Panc1 (cell line): Measurements from ENCODE around the gene EHBP1. TPM values are rescaled to one million over a fixed set of nuclear protein-coding genes. Genes with fewer than 3 reads are reported as not detected.

Experiments used
- ATAC-seq: fragments of 200-7000 bp; cut with Tn5 transposase; 2 replicates; pipeline ENCODE4 v1.9.1; 2020; ENCODE audit warnings: mild to moderate bottlenecking, moderate library complexity
- BruUV-seq: library from RNA; stranded (reverse); fragments of 400-500 nt; replicated peaks from 2 replicates; lab custom pipeline; 2021; lab: Mats Ljungman, UMichigan
- CTCF ChIA-PET: fragments of 300-600 bp; sonication (Branson Sonifier 250); formaldehyde crosslinking; loops from one replicate; lab custom pipeline; 2022; ENCODE audit warnings: antibody characterized with exemption; lab: Charles Lee
- POLR2A ChIA-PET: fragments of 300-600 bp; sonication (Branson Sonifier 250); formaldehyde crosslinking; loops from one replicate; lab custom pipeline; 2022; ENCODE audit warnings: antibody characterized with exemption; lab: Charles Lee
- DNase-seq: peaks from one replicate; pipeline ENCODE4 v3.0.0-alpha.2; 2010; ENCODE audit warnings: low read depth, low spot score
- H3K27ac ChIP-seq: 2 replicates; pipeline ENCODE4 v1.5.1; 2011; ENCODE audit warnings: mild to moderate bottlenecking, low read length, inconsistent platforms
- H3K27me3 ChIP-seq: fragments of 200-500 bp; sonication (Bioruptor generic); 2 replicates; pipeline ENCODE4 v1.6.0; 2014; ENCODE audit warnings: low read length, inconsistent platforms; ENCODE audit not compliant: control insufficient read depth, insufficient read depth
- H3K36me3 ChIP-seq: fragments of 200-500 bp; sonication (Bioruptor generic); 2 replicates; pipeline ENCODE4 v1.5.1; 2014; ENCODE audit warnings: inconsistent platforms, mild to moderate bottlenecking, low read length, moderate library complexity; ENCODE audit not compliant: control insufficient read depth, insufficient read depth
- H3K4me1 ChIP-seq: 2 replicates; pipeline ENCODE4 v1.5.1; 2011; ENCODE audit warnings: inconsistent platforms, mild to moderate bottlenecking, low read length, moderate library complexity; ENCODE audit not compliant: control insufficient read depth, insufficient read depth
- H3K4me3 ChIP-seq, 2 experiments: 2 replicates each; pipeline ENCODE4 v1.5.1; 2011 to 2012; ENCODE audit warnings: low read depth in 2 of 2, low read length in 2 of 2, mild to moderate bottlenecking in 2 of 2, inconsistent platforms in 1 of 2, moderate library complexity in 1 of 2
- H3K9me3 ChIP-seq: fragments of 200-500 bp; sonication (Bioruptor generic); 2 replicates; pipeline ENCODE4 v1.5.1; 2014; ENCODE audit warnings: low read depth, mild to moderate bottlenecking, inconsistent platforms, low read length, moderate library complexity; ENCODE audit not compliant: control insufficient read depth, insufficient read depth
- CTCF ChIP-seq: fragments of 450-650 bp; IDR thresholded peaks from 2 replicates; pipeline ENCODE4 v1.5.1; 2017; ENCODE audit warnings: mild to moderate bottlenecking
- POLR2AphosphoS5 ChIP-seq: IDR thresholded peaks from 2 replicates; pipeline ENCODE4 v1.6.1; 2012; ENCODE audit warnings: mild to moderate bottlenecking, low read depth, low read length, moderate library complexity
- REST ChIP-seq, 2 experiments: IDR thresholded peaks; 2 replicates each; pipeline ENCODE4 v1.6.1; 2011 to 2012; ENCODE audit warnings: low read depth in 2 of 2, control low read depth in 1 of 2, low read length in 1 of 2, mild to moderate bottlenecking in 1 of 2, moderate library complexity in 1 of 2; ENCODE audit not compliant: insufficient read depth in 1 of 2
- SIN3A ChIP-seq: IDR thresholded peaks from 2 replicates; pipeline ENCODE4 v1.6.1; 2012; ENCODE audit warnings: low read depth, mild to moderate bottlenecking, low read length, moderate library complexity, borderline replicate concordance; ENCODE audit not compliant: insufficient read depth
- TCF7L2 ChIP-seq: IDR thresholded peaks from 2 replicates; pipeline ENCODE4 v1.6.1; 2011; ENCODE audit warnings: mild to moderate bottlenecking, low read depth, low read length, inconsistent platforms
- in situ Hi-C: cut with HindIII; loops from 2 replicates; pipeline ENCODE4 v1.10.0; 2016; ENCODE audit warnings: low sequenced_read_pairs, low pct_unique_long_range_greater_than_20kb
- intact Hi-C: fragments of 100-400 bp; cut with micrococcal nuclease; formaldehyde crosslinking; loops from one replicate; pipeline ENCODE4 v1.10.0; 2022; ENCODE audit not compliant: unreplicated experiment
- total RNA-seq: library from RNA; stranded (reverse); gene quantifications from one replicate; pipeline ENCODE4 v1.2.1, GENCODE V29; 2021; ENCODE audit not compliant: unreplicated experiment

EHBP1 gene
- total RNA-seq, 1 experiment from 2014 or later, result 46.1 TPM

- ATAC-seq, result no peak
- H3K4me1 ChIP-seq, result peaks cover 8% of the 10 kb centered on the region
- TF ChIP-seq CTCF (no peak), REST (IDR thresholded peaks at IDR 0.05; ENCODE audit: insufficient read depth in 1 of 2, low read depth in 2 of 2, low read length in 1 of 2) (no peak), SIN3A (no peak), TCF7L2 (no peak), POLR2AphosphoS5 (no peak)
- no peaks in the 10 kb centered on the region for H3K9me3 ChIP-seq
- intact Hi-C loops, result no loop called here
- peak overlapping the region; percentile 80 to 98 for H3K4me3 ChIP-seq
- peak overlapping the region; percentile 59; the same call in 1 of the 2 replicates for H3K27ac ChIP-seq
- in situ Hi-C loops, result no loop called here
- H3K27me3 ChIP-seq, result no peaks in the 10 kb centered on the region; the same call in 1 of the 2 replicates
- no TSS peak for BruUV-seq
- peaks cover 6% of the 10 kb centered on the region; the same call in 1 of the 2 replicates for H3K36me3 ChIP-seq
- DNase-seq, result no peak
- ChIA-PET CTCF (no interaction called here), POLR2A (no interaction called here)
Measured at GRCh38 chr2:63049211-63049969, 343.9 kb downstream of the EHBP1 start.

DNA sequence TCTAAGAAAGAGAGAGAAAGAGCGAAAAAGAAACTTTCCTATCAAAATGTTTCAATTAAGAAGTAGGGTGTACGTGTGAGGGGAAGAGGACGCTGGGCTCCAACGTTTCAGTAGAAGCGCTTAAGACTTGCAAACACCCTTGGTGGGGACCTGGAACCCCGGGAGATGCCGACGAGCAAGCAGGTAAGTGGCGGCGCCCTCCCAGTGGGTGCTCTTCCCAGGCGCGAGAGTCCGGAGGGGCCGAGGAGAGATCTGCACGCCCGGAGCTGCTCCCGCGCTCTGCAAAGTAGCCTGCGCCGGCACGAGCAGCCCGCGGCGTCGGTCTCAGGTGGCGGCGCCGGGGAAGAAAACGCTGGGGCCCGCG, 344.4 kb downstream of the EHBP1 start:
- H3K9me3 ChIP-seq, result no peaks in the 10 kb centered on the region
- TF ChIP-seq CTCF (no peak), REST (IDR thresholded peaks at IDR 0.05; ENCODE audit: insufficient read depth in 1 of 2, low read depth in 2 of 2, low read length in 1 of 2) (no peak), SIN3A (no peak), TCF7L2 (no peak), POLR2AphosphoS5 (no peak)
- H3K27ac ChIP-seq, result peak overlapping the region; percentile 59
- H3K4me3 ChIP-seq, result peak overlapping the region; percentile 80 to 98
- ATAC-seq (peak; percentile 76), DNase-seq (no peak)
- in situ Hi-C loops (no loop called here), intact Hi-C loops (no loop called here)
- ChIA-PET POLR2A (interaction anchor here (0.7 kb wide), 1 partner anchor 15 kb away, joined by 7 read pairs; no protein-coding TSS in a partner anchor), CTCF (no interaction called here)
- no peaks in the 10 kb centered on the region; the same call in 1 of the 2 replicates for H3K27me3 ChIP-seq
- no TSS peak for BruUV-seq
- peaks cover 6% of the 10 kb centered on the region; the same call in 1 of the 2 replicates for H3K36me3 ChIP-seq
- peaks cover 8% of the 10 kb centered on the region for H3K4me1 ChIP-seq
